Epithelial cell of prostate (primary cell): ENCODE data around the gene MAP4K3.

Experiments used
- DNase-seq: peaks from one replicate; pipeline ENCODE4 v3.0.0-alpha.2; 2011; ENCODE audit warnings: low read depth, low spot score
- H3K27ac ChIP-seq: fragments of 450-650 bp; 2 replicates; pipeline ENCODE4 v1.5.1; 2017; ENCODE audit warnings: mild to moderate bottlenecking

The MAP4K3 gene

DNA sequence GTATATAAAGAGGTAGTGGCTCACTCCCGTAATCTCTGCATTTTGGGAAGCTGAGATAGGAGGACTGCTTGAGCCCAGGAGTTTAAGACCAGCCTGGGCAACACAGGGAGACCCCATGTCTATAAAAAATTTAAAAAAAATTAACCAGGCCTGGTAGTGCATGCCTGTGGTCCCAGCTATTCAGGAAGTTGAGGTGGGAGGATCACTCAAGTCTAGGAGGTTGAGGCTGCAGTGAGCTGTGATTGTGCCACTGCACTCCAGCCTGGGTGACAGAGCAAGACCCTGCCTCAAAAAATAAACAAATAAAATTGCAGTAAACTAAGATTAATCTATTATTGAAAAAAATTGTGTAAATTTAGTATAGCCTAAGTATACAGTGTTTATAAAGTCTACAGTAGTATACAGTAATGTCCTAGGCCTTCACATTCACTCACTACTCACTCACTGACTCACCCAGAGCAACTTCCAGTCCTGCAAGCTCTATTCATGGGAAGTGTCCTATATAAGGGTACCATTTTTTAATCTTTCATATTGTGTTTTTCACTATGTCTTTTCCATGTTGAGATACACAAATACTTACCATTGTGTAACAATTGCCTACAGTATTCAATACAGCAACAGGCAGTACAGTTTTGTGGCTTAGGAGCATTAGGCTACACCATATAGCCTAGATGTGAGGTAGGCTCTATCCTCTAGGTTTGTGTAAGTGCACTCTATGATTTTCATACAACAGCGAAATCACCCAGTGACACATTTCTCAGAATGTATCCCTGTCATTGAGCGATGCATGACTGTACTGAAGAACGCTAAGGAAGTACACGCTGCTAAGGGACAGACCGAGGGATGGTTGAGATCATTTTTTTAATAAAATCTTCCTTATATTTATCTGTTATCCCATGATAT is 10.4 kb upstream of the MAP4K3 start:
- no peak for DNase-seq
- peak overlapping the region; percentile 51 for H3K27ac ChIP-seq

GRCh38 chr2:39445934-39446333 is 8.8 kb upstream of the MAP4K3 start:
- DNase-seq, result no peak
- H3K27ac ChIP-seq, result no peak overlapping the region

DNA sequence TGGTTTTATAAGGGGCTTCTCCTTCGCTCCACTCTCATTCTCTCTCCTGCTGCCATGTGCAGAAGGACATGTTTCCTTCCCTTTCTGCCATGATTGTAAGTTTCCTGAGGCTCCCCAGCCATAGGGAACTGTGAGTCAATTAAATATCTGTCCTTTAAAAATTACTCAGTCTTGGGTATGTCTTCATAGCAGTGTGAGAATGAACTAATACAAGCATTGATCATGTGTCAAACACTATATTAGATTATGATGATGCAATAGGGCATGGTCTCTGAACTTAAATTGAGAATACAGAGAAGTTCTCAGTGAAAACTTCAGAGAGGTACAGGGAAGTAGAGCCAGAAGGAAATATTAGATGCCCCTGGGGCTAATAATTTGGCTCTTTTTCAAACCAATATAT is 5.9 kb upstream of the MAP4K3 start:
- no peak overlapping the region for H3K27ac ChIP-seq
- DNase-seq, result no peak

DNA sequence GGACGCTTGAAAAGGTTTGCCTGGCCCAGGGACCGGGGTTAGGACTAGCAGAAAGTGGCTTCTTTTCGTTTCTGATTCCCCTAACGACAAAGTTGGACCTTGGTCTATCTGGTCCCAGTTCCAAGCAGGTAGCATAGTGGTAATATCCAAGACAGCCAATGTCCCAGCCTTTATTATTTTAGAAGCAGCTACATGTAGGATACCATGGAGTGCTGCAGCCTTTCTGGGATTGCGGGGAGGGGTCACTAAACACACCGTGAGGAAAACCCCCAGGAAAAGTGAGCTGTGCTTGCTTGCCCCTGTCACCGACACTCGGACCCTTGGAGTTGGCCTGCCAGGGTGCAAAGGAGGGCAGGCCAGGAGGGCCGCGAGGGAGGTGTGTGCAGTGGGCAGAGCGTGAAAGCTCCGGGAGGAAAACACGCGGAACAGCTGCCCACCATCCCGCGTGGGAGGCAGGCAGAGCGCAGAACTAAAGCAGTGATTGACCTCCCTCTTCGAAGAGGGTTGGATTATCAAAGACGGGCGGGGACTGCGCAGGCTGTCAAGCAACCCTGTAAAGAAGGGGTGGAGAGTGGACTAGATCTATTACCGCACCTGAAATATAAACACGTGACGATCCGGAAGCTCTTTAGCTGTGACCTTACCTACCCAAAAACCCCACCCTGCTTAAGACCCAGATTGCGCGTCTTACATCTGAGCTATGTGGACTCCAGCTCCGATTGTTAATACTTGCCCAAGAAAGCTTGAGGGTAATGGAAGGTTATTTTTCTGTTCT is 624 bp upstream of the MAP4K3 start:
- H3K27ac ChIP-seq, result peak overlapping the region; percentile 84
- DNase-seq, result peak; percentile 51

DNA sequence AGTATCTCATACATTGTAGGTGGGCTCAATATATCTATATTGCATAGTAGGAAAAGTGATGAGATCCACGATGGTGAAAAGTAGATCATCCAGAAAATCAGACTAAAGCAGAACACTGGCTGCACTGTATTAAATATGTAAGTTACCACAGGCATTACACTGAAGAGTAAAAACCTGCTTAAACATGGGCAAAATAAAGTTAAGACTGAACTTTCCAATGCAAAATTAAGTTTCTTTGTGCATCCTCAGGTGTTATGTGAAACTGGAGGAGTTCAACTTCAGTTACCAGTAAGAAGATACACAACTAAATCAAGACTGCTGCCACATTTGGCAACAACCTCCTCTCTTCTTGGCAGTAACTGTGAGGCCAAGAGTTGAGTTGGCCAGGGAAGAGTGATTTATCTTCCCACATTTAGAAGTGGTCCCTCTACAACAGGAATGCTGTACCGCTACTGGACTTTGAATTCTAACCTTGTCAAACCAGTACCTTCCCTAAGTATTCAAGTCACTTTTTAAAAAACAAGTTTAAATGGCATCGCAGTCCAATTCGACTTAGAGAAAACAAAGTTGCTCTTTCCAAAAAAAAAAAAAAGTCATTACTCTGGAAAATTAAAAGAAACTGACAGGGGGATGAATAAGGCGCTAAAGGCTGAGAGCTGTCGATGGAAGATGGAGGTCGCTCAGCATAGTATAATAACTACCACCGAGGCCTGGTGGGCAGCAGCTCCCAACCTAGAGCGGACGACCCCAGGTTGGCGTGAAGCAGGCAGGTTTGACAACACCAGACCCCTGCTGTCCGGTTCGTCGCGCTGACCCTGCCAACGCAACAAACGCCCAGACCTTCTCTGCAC is 1.1 kb downstream of the MAP4K3 start:
- no peak for DNase-seq
- peak overlapping the region; percentile 84 for H3K27ac ChIP-seq

GRCh38 chr2:39435234-39435633 is 1.9 kb downstream of the MAP4K3 start:
- no peak for DNase-seq
- H3K27ac ChIP-seq, result no peak overlapping the region

- no peak overlapping the region for H3K27ac ChIP-seq
Observed at GRCh38 chr2:39434233-39434897, 2.7 kb downstream of the MAP4K3 start.

DNA sequence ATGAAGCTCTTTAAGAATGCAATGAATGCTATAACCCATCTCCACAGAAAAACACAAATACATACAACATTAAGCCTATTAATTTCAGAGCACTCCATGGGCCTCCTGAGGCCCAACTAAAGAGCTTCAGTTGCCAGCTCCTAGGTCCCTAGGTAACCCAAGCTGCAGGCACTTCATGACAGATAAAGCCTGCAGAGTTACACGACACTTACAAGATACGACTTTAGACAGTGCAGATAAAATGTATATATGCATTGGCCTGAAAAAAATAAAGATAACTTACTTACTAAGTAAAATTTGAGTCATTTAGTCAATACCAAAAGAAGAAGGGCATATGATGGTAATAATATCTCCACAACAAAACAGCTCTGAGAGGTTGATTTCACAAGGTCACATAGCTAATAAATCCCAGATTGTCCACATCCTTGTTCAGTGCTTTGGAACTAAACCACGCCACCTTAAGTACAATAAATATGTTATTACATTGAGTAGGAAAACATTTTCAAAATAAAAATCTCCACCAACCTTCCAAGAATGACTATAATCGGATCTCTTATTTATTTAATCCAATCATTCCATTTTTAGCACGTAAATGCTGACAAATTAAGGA is 3.4 kb downstream of the MAP4K3 start:
- H3K27ac ChIP-seq, result no peak overlapping the region
- no peak for DNase-seq

More at GRCh38 chr2:39434233-39434897, 2.7 kb downstream of the MAP4K3 start:
- no peak for DNase-seq

DNA sequence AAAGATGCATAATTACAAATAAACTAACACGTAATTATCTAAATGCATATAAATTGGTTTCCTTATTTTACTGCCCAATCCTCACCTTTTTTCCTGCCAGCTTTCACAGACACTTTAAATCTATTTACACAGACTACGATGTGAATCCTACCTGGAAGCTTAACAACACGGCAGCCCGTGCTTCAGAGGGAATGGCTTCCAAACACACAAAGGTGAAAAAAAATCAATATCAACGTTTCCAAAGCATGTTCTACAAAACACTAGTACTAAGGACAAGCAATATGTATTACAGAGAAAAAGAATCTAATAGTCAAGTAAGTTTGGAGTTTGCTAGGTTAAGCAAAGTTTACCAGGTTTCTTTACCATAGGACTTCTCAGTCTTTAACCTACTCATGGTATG is 4.4 kb downstream of the MAP4K3 start:
- no peak for DNase-seq
- H3K27ac ChIP-seq, result no peak overlapping the region

DNA sequence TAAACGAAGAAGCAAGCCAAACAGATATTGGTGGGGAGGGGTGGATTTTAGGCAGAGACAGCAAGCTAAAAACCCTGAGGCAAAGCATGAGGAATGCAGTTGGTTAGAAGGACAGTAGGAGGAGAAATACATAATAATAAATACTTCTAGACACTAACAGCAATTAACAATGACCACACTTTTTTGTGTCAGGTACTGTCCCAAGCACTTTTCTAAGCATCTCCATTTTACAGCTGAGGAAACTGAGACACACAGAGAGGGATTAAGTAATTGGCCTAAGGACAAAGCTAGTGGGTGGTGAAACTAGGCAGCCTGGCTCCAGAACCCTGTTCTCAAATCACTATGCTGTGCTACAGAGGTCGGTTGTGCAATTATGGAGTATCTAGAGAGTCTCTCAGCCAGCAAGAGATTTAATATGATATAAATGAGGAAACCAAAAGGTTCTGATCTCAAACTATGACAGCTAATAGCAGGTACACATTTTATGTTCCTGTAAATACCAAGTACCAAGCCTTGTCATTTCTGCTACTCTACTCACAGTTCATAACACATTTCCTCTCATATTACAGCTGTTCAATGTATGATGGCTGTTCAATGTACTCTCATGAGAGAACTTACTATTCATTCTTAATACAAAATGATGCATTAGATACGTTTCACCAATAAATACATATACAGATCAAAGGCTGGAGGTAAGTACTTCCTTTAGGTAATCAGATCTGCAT is 5.3 kb downstream of the MAP4K3 start:
- DNase-seq, result no peak
- peak overlapping the region; percentile 14 for H3K27ac ChIP-seq

DNA sequence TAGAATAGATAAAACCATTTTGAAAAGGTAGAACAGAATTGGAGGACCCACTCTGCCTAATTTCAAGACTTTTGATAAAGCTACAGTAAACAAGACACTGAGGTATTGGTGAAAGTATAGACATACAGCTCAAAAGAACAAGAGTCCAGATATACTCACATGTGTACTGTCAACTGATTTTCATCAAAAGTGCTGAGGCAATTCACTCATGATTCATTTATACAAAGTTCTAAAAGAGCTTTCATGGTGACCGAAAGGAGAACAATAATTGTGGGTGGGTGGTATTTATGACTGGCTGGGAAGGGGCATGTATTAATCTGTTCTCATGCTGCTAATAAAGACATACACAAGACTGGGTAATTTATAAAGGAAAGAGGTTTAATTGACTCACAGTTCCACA is 7.3 kb downstream of the MAP4K3 start:
- DNase-seq, result no peak
- H3K27ac ChIP-seq, result no peak overlapping the region

DNA sequence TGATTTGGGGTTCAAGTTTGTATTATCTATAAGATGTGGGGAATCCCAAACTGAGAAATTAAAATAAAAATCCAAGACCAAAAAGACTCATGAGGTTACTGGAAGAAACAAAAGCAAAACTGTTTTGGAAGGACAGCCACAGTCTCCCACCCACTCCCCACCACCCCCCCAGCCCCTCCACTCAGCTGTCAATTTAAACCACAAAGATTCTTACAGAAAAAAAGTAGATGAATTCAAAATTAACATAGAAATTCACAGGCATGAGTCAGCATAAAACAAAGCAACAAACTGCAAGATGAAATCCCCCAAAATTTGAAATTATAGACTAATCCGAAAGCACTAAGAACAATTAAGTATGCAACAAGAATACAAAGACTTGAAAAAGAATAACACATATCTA is 12.1 kb downstream of the MAP4K3 start:
- DNase-seq, result no peak
- no peak overlapping the region for H3K27ac ChIP-seq

- DNase-seq, result no peak
- H3K27ac ChIP-seq, result no peak overlapping the region
Observed at GRCh38 chr2:39422700-39423099, 14.4 kb downstream of the MAP4K3 start.

DNA sequence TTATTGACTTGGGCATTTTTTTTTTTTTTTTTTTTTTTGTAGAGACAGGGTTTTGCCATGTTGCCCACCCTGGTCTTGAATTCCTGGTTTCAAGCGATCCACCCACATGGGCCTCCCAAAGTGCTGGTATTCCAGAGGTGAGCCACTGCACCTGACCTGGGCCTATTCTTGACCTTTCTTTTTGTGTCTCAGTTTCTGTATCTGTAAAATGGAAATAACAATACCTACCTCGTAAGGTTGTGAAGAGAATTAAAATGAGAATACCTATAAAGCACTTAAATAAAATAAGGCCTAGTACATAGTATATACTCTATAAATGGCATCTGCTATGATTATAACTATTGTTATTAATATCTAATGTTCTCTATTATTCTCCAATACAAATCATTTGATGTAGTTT is 15.7 kb downstream of the MAP4K3 start:
- no peak overlapping the region for H3K27ac ChIP-seq
- DNase-seq, result no peak

GRCh38 chr2:39419282-39420223 is 17.5 kb downstream of the MAP4K3 start:
- no peak overlapping the region for H3K27ac ChIP-seq
- no peak for DNase-seq

DNA sequence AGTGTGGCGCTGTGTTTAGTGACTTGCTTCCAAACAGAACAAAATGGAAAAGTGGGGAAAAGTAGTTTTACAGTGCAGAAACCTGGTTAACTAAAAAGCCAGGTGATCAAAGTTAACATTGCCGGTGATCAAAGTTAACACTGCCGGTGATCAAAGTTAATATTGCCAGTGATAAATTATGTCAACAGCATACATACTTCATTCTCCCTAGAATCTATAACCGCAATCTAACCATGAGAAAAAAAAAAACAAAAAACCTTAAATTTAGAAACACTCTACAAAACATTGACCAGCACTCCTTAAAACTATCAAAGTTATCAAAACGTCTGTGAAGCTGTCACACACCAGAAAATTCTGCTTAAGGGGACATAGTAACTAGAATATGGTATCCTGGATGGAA is 18.6 kb downstream of the MAP4K3 start:
- DNase-seq, result no peak
- H3K27ac ChIP-seq, result no peak overlapping the region

DNA sequence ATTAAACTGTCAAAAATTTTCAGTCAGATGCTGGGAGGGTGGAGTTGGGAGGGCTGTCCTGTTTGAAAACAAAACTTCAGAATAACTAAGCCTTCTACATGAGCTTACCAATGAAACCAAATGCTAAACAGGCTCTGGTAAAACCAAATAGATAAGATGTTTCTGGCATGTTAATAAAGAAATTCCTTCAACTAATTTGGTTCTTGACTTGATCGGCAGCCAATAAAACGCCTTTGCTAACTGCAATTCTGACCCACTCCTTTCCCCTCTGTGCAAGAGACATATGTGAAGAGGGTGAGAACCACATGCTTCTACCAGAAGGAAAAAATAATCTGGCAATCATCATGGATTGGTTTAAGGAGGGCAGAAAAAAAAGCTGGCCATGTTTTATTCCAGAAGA is 20.9 kb downstream of the MAP4K3 start:
- no peak overlapping the region for H3K27ac ChIP-seq
- DNase-seq, result no peak
